GM12878 (cell line): ENCODE measurements around the gene SYPL1. TPM values are rescaled to one million over a fixed set of nuclear protein-coding genes. Genes with fewer than 3 reads are reported as not detected.
A peak's percentile ranks its signal among the peaks of the same experiment; 100 is the strongest.

ENCODE experiments used
- ATAC-seq: fragments of 200-7000 bp; cut with Tn5 transposase; 3 replicates; pipeline ENCODE4 v1.9.1; 2020; ENCODE audit warnings: mild to moderate bottlenecking, moderate library complexity
- BruUV-seq: library from RNA; stranded (reverse); fragments of 400-500 nt; replicated peaks from 2 replicates; lab custom pipeline; 2021; lab: Mats Ljungman, UMichigan
- CTCF ChIA-PET: fragments of 300-600 bp; sonication (Branson Sonifier 250); formaldehyde crosslinking; extraction: SDS; loops from one replicate; lab custom pipeline; 2021; ENCODE audit warnings: inconsistent platforms; lab: Yijun Ruan, JAX
- POLR2A ChIA-PET: fragments of 350-600 bp; formaldehyde crosslinking; extraction: SDS; loops from one replicate; lab custom pipeline; 2021; ENCODE audit warnings: inconsistent platforms; lab: Charles Lee
- RAD21 ChIA-PET: fragments of 300-600 bp; sonication (Branson Sonifier 250); formaldehyde crosslinking; loops from one replicate; lab custom pipeline; 2023; ENCODE audit warnings: antibody characterized with exemption; ENCODE audit not compliant: unreplicated experiment; lab: Charles Lee
- SMC1A ChIA-PET: fragments of 300-600 bp; sonication (Branson Sonifier 250); formaldehyde crosslinking; loops from one replicate; lab custom pipeline; 2023; ENCODE audit not compliant: unreplicated experiment, uncharacterized antibody; lab: Charles Lee
- DNase-seq: peaks from one replicate; pipeline ENCODE4 v3.0.0-alpha.2; 2011; ENCODE audit warnings: low read depth, low spot score
- FAIRE-seq: peaks from 3 replicates; lab custom pipeline; 2011; peaks lifted over from hg19 to GRCh38; lab: Jason Lieb, UNC
- H2AFZ ChIP-seq: 2 replicates; pipeline ENCODE4 v1.6.0; 2011; ENCODE audit warnings: low read depth, low read length, control low read depth; ENCODE audit not compliant: control insufficient read depth
- H3K27ac ChIP-seq: 2 replicates; pipeline ENCODE4 v1.5.1; 2011; ENCODE audit warnings: control low read depth; ENCODE audit not compliant: control insufficient read depth, insufficient read depth
- H3K27me3 ChIP-seq, 2 experiments: replicated peaks in 1 of 2; 2 replicates each; pipeline versions ENCODE4 v1.6.0 to v1.6.1; 2011; ENCODE audit warnings: low read length in 1 of 2; ENCODE audit not compliant: control insufficient read depth in 2 of 2, insufficient read depth in 2 of 2
- H3K36me3 ChIP-seq, 2 experiments: 2 replicates each; pipeline ENCODE4 v1.5.1; 2011; ENCODE audit warnings: low read length in 1 of 2; ENCODE audit not compliant: control insufficient read depth in 2 of 2, insufficient read depth in 2 of 2
- H3K4me1 ChIP-seq: 2 replicates; pipeline ENCODE4 v1.6.1; 2011; ENCODE audit warnings: mild to moderate bottlenecking, low read length, moderate library complexity, mixed read lengths; ENCODE audit not compliant: control insufficient read depth, insufficient read depth
- H3K4me2 ChIP-seq: 2 replicates; pipeline ENCODE4 v1.6.0; 2011; ENCODE audit warnings: control low read depth; ENCODE audit not compliant: control insufficient read depth, insufficient read depth
- H3K4me3 ChIP-seq: fragments of 200-600 bp; sonication (generic); 2 replicates; pipeline ENCODE4 v1.5.1; 2016
- H3K79me2 ChIP-seq: 2 replicates; pipeline ENCODE4 v1.6.0; 2011; ENCODE audit warnings: low read length; ENCODE audit not compliant: control insufficient read depth, insufficient read depth
- H3K9ac ChIP-seq: 2 replicates; pipeline ENCODE4 v1.8.0; 2011; ENCODE audit warnings: low read length, control low read depth, mixed read lengths; ENCODE audit not compliant: control insufficient read depth, insufficient read depth
- H3K9me3 ChIP-seq: replicated peaks from 3 replicates; pipeline ENCODE4 v1.5.1; 2011; ENCODE audit warnings: mild to moderate bottlenecking, low read length; ENCODE audit not compliant: control insufficient read depth, insufficient read depth
- H4K20me1 ChIP-seq: 2 replicates; pipeline ENCODE4 v1.6.0; 2011; ENCODE audit not compliant: control insufficient read depth, insufficient read depth
- ATF2 ChIP-seq: IDR thresholded peaks from 2 replicates; pipeline ENCODE4 v1.6.1; 2012; ENCODE audit warnings: low read length, inconsistent platforms
- BRCA1 ChIP-seq: IDR thresholded peaks from 2 replicates; pipeline ENCODE4 v1.6.1; 2011; ENCODE audit warnings: low read depth, low read length, improper control_type of control experiment
- EGR1 ChIP-seq, 2 experiments: IDR thresholded peaks; 1 replicate in 1 of 2; 2 replicates in 1 of 2; pipeline ENCODE4 v1.6.1; 2011 to 2012; ENCODE audit warnings: low read depth in 2 of 2, low read length in 2 of 2, borderline replicate concordance in 1 of 2, mild to moderate bottlenecking in 1 of 2, moderate library complexity in 1 of 2
- IKZF2 ChIP-seq, 2 experiments: fragments of 450-650 bp; IDR thresholded peaks; 2 replicates each; pipeline ENCODE4 v1.6.1; 2017; ENCODE audit warnings: mild to moderate bottlenecking in 2 of 2, moderate library complexity in 2 of 2
- KLF5 ChIP-seq: fragments of 450-650 bp; IDR thresholded peaks from 2 replicates; pipeline ENCODE4 v1.6.1; 2014; ENCODE audit warnings: mild to moderate bottlenecking; ENCODE audit not compliant: partially characterized antibody
- NFXL1 ChIP-seq: fragments of 450-650 bp; IDR thresholded peaks from 2 replicates; pipeline ENCODE4 v1.6.1; 2017; ENCODE audit warnings: antibody characterized with exemption, mild to moderate bottlenecking, borderline replicate concordance
- POLR2AphosphoS5 ChIP-seq: IDR thresholded peaks from 2 replicates; pipeline ENCODE4 v1.6.1; 2011; ENCODE audit warnings: mild to moderate bottlenecking, low read length, inconsistent platforms
- RFX5 ChIP-seq: IDR thresholded peaks from 2 replicates; pipeline ENCODE4 v1.6.1; 2011; ENCODE audit warnings: low read depth, low read length, improper control_type of control experiment
- ZNF274 ChIP-seq: IDR thresholded peaks from one replicate; pipeline ENCODE4 v1.8.0; 2011; ENCODE audit not compliant: insufficient read length, insufficient read depth
- WGBS: methylation state at CpG from one replicate; pipeline ENCODE4 v1.1.6; 2016; ENCODE audit warnings: low lambda C conversion rate; ENCODE audit not compliant: insufficient replicate concordance, insufficient coverage; ENCODE audit errors: missing lambda C conversion rate; 5-methylcytosine and 5-hydroxymethylcytosine counted together
- in situ Hi-C: fragments of 300-500 bp; cut with MboI; formaldehyde crosslinking; loops from 9 replicates; pipeline ENCODE4 v1.14.3; 2018; ENCODE audit warnings: mixed read lengths
- intact Hi-C: fragments of 100-400 bp; cut with micrococcal nuclease; formaldehyde crosslinking; loops from one replicate; pipeline ENCODE4 v1.14.2; 2022; ENCODE audit not compliant: unreplicated experiment
- polyA plus RNA-seq, 11 experiments: library from polyadenylated mRNA; depleted of rRNA in 4 of 11; unstranded in 6 of 11; stranded (reverse) in 5 of 11; fragments of >200 nt; fragmentation: Nextera tagmentation in 4 of 11; fragmentation: Illumina TruSeq in 1 of 11; extraction: Ambion mirVana in 4 of 11; extraction: Trizol in 1 of 11; gene quantifications; 1 replicate in 1 of 11; 2 replicates in 10 of 11; pipeline versions ENCODE4 v1.2.1 to v1.2.3, GENCODE V29; 2011 to 2016; ENCODE audit warnings: inconsistent platforms in 2 of 11, missing spikeins in 2 of 11, low read depth in 1 of 11
- total RNA-seq, 4 experiments: library from RNA; depleted of rRNA in 3 of 4; stranded (reverse); fragments of >200 nt in 3 of 4; fragmentation: Illumina TruSeq in 1 of 4; extraction: Trizol in 1 of 4; gene quantifications; 2 replicates each; pipeline versions ENCODE4 v1.2.1 to v1.2.3, GENCODE V29; 2013 to 2021
- TF ChIP-seq, protein P1 (sequence below): fragments of 150-350 bp; IDR thresholded peaks from 2 replicates; pipeline ENCODE4 v1.6.1; 2014; ENCODE audit warnings: mild to moderate bottlenecking, low read depth, low read length
- TF ChIP-seq, protein P2 (sequence below), 3 experiments: IDR thresholded peaks in 2 of 3; conservative IDR thresholded peaks in 1 of 3; 2 replicates each; pipeline ENCODE4 v1.5.1; 2011; ENCODE audit warnings: low read depth in 3 of 3, low read length in 3 of 3, mild to moderate bottlenecking in 3 of 3, control low read depth in 2 of 3, moderate library complexity in 2 of 3, inconsistent platforms in 1 of 3, mixed read lengths in 1 of 3; ENCODE audit not compliant: control insufficient read depth in 2 of 3, insufficient read depth in 1 of 3; ENCODE audit errors: extremely low read depth in 1 of 3

SYPL1 gene
- total and polyA plus RNA-seq, 10 of the 15 experiments (the other 5 are each of a cell fraction or from before 2014, with no cell fraction given) = 34.5 to 177 (median 87.3) TPM

DNA sequence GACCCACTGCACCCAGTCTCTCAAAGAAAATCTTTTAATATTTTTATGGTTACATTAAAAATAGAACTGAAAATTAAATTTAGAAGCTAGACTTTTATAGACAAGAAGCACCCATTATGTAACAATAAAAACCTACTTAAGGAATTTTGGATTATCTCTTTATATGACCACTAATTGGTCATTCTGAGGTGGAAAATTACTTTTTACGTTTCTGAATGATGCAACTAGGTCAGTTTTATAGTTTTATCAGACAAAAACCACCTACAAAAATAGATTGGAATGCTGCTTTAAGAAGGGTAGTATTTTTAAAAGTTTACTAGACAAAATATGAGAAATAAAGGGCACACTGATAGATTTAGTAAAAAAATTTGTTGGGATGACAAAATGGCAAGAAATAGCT, 16.5 kb downstream of the SYPL1 start:
- in situ Hi-C loops = no loop called here
- no peaks in the 10 kb centered on the region for H3K27me3 ChIP-seq
- H3K9me3 ChIP-seq = no peaks in the 10 kb centered on the region
- DNase-seq (no peak), FAIRE-seq (no peak), ATAC-seq (no peak)
- H4K20me1 ChIP-seq = no peaks in the 10 kb centered on the region
- H3K9ac ChIP-seq = no peak overlapping the region
- H3K4me2 ChIP-seq = no peak overlapping the region
- peaks cover 3 to 10% of the 10 kb centered on the region in 2 experiments; a peak in 3 of 4 replicates for H3K36me3 ChIP-seq
- H3K27ac ChIP-seq = no peak overlapping the region
- H3K4me3 ChIP-seq = no peak overlapping the region
- intact Hi-C loops = no loop called here
- TF ChIP-seq RFX5 (no peak), KLF5 (no peak), NFXL1 (no peak)
- TF ChIP-seq, protein P1, sequence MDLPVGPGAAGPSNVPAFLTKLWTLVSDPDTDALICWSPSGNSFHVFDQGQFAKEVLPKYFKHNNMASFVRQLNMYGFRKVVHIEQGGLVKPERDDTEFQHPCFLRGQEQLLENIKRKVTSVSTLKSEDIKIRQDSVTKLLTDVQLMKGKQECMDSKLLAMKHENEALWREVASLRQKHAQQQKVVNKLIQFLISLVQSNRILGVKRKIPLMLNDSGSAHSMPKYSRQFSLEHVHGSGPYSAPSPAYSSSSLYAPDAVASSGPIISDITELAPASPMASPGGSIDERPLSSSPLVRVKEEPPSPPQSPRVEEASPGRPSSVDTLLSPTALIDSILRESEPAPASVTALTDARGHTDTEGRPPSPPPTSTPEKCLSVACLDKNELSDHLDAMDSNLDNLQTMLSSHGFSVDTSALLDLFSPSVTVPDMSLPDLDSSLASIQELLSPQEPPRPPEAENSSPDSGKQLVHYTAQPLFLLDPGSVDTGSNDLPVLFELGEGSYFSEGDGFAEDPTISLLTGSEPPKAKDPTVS = no peak
- peaks cover 12% of the 10 kb centered on the region for H3K4me1 ChIP-seq
- peaks cover 18% of the 10 kb centered on the region for H3K79me2 ChIP-seq
- H2AFZ ChIP-seq = no peak overlapping the region
- ChIA-PET RAD21 (interaction anchor here (2.6 to 3.5 kb wide), 2 partner anchors 23 to 38 kb away, joined by 10 to 11 read pairs; no protein-coding TSS in a partner anchor), POLR2A (no interaction called here), CTCF (interaction anchor here (1.0 to 4.4 kb wide), 6 partner anchors 8 to 70 kb away, joined by 3 to 24 read pairs (median 5); no protein-coding TSS in a partner anchor), SMC1A (interaction anchor here (0.9 to 3.7 kb wide), 6 partner anchors 8 to 28 kb away, joined by 3 to 18 read pairs (median 4); no protein-coding TSS in a partner anchor)
- WGBS = 100% methylated on average over 1 of the region's 1 CpG
- no TSS peak for BruUV-seq

GRCh38 chr7:106094780-106095179, 17.3 kb downstream of the SYPL1 start:
- peaks cover 3 to 10% of the 10 kb centered on the region in 2 experiments for H3K36me3 ChIP-seq
- H2AFZ ChIP-seq = no peak overlapping the region
- ChIA-PET SMC1A (interaction anchor here (0.7 to 3.7 kb wide), 9 partner anchors 9 to 188 kb away, joined by 3 to 18 read pairs (median 3); no protein-coding TSS in a partner anchor), RAD21 (interaction anchor here (0.9 to 3.5 kb wide), 3 partner anchors 8 to 37 kb away, joined by 4 to 11 read pairs (median 10); no protein-coding TSS in a partner anchor), POLR2A (interaction anchor here (0.9 to 1.0 kb wide), 2 partner anchors 9 to 23 kb away, joined by 3 to 4 read pairs; no protein-coding TSS in a partner anchor), CTCF (interaction anchor here (1.0 to 4.4 kb wide), 8 partner anchors 9 to 71 kb away, joined by 3 to 24 read pairs (median 4); no protein-coding TSS in a partner anchor)
- H3K4me3 ChIP-seq = no peak overlapping the region
- H3K4me2 ChIP-seq = no peak overlapping the region
- peaks cover 21% of the 10 kb centered on the region for H3K4me1 ChIP-seq
- FAIRE-seq = no peak
- no peaks in the 10 kb centered on the region for H3K9me3 ChIP-seq
- no TSS peak for BruUV-seq
- no peaks in the 10 kb centered on the region for H4K20me1 ChIP-seq
- no peak overlapping the region for H3K9ac ChIP-seq
- peaks cover 9% of the 10 kb centered on the region for H3K79me2 ChIP-seq
- no peak overlapping the region for H3K27ac ChIP-seq
- ATAC-seq = peak; percentile 50
- intact Hi-C loops = no loop called here
- WGBS = 94% methylated on average over 3 of the region's 3 CpGs
- in situ Hi-C loops = no loop called here
- H3K27me3 ChIP-seq = no peaks in the 10 kb centered on the region
- DNase-seq = no peak
- TF ChIP-seq BRCA1 = no peak
- no peak for TF ChIP-seq ATF2
- no peak for TF ChIP-seq IKZF2 (IDR thresholded peaks at IDR 0.05)
- no peak for TF ChIP-seq EGR1 (IDR thresholded peaks at IDR 0.05; ENCODE audit: borderline replicate concordance in 1 of 2, low read depth in 2 of 2, low read length in 2 of 2)
- TF ChIP-seq ZNF274 = no peak
- no peak for TF ChIP-seq POLR2AphosphoS5
- TF ChIP-seq, protein P2, sequence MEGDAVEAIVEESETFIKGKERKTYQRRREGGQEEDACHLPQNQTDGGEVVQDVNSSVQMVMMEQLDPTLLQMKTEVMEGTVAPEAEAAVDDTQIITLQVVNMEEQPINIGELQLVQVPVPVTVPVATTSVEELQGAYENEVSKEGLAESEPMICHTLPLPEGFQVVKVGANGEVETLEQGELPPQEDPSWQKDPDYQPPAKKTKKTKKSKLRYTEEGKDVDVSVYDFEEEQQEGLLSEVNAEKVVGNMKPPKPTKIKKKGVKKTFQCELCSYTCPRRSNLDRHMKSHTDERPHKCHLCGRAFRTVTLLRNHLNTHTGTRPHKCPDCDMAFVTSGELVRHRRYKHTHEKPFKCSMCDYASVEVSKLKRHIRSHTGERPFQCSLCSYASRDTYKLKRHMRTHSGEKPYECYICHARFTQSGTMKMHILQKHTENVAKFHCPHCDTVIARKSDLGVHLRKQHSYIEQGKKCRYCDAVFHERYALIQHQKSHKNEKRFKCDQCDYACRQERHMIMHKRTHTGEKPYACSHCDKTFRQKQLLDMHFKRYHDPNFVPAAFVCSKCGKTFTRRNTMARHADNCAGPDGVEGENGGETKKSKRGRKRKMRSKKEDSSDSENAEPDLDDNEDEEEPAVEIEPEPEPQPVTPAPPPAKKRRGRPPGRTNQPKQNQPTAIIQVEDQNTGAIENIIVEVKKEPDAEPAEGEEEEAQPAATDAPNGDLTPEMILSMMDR (IDR thresholded peaks at IDR 0.05 in 2 of 3, conservative IDR thresholded peaks at IDR 0.05 in 1 of 3; ENCODE audit: control insufficient read depth in 2 of 3, extremely low read depth in 1 of 3, insufficient read depth in 1 of 3, low read depth in 3 of 3, low read length in 3 of 3) = peak in 1 of 3 experiments; percentile 14; a peak in 1 of 6 replicates
